Neuronal stem cell (in vitro differentiated cells): ENCODE results near the gene SLC9C2. TPM values are rescaled to one million over a fixed set of nuclear protein-coding genes. Genes with fewer than 3 reads are reported as not detected.

Source experiments
- DNase-seq: peaks from one replicate; pipeline ENCODE4 v3.0.0-alpha.2; 2013; ENCODE audit warnings: low spot score
- H2AFZ ChIP-seq: one replicate; pipeline ENCODE4 v1.6.1; 2013; ENCODE audit warnings: mild to moderate bottlenecking, low read length, inconsistent platforms
- H2AK5ac ChIP-seq: 2 replicates; pipeline ENCODE4 v1.6.1; 2013; ENCODE audit warnings: low read depth, mild to moderate bottlenecking, inconsistent platforms, low read length, moderate library complexity, mixed read lengths
- H2BK120ac ChIP-seq: 2 replicates; pipeline ENCODE4 v1.6.1; 2013; ENCODE audit warnings: low read depth, mild to moderate bottlenecking, inconsistent platforms, low read length, moderate library complexity, mixed read lengths
- H2BK12ac ChIP-seq: one replicate; pipeline ENCODE4 v1.6.1; 2013; ENCODE audit warnings: low read length, inconsistent platforms
- H2BK15ac ChIP-seq: 2 replicates; pipeline ENCODE4 v1.6.1; 2013; ENCODE audit warnings: mild to moderate bottlenecking, low read length, inconsistent platforms, mixed read lengths
- H2BK5ac ChIP-seq: one replicate; pipeline ENCODE4 v1.6.1; 2013; ENCODE audit warnings: inconsistent platforms, mild to moderate bottlenecking, low read length, moderate library complexity
- H3K14ac ChIP-seq: one replicate; pipeline ENCODE4 v1.6.1; 2013; ENCODE audit warnings: low read length, inconsistent platforms
- H3K18ac ChIP-seq: 2 replicates; pipeline ENCODE4 v1.6.1; 2013; ENCODE audit warnings: low read length, inconsistent platforms
- H3K23ac ChIP-seq: 2 replicates; pipeline ENCODE4 v1.6.1; 2013; ENCODE audit warnings: low read depth, mild to moderate bottlenecking, mixed read lengths, low read length, inconsistent platforms; ENCODE audit not compliant: poor library complexity
- H3K27ac ChIP-seq: replicated peaks from 3 replicates; pipeline ENCODE4 v1.5.1; 2013; ENCODE audit warnings: low read length, inconsistent platforms
- H3K27me3 ChIP-seq, 3 experiments: 2 replicates each; pipeline ENCODE4 v1.6.1; 2013; ENCODE audit warnings: low read length in 3 of 3, mild to moderate bottlenecking in 2 of 3, inconsistent platforms in 1 of 3, low read depth in 1 of 3, mixed read lengths in 1 of 3, moderate library complexity in 1 of 3; ENCODE audit not compliant: control insufficient read depth in 3 of 3, insufficient read depth in 3 of 3
- H3K36me3 ChIP-seq, 2 donors: replicated peaks in 1 of 2; 2 replicates each; pipeline ENCODE4 v1.6.1; 2013; ENCODE audit warnings: low read length in 2 of 2; ENCODE audit not compliant: control insufficient read depth in 2 of 2, insufficient read depth in 2 of 2
- H3K4ac ChIP-seq: 2 replicates; pipeline ENCODE4 v1.6.1; 2013; ENCODE audit warnings: inconsistent platforms, mild to moderate bottlenecking, low read length, moderate library complexity
- H3K4me1 ChIP-seq, 2 donors: 1 replicate in 1 of 2; 2 replicates in 1 of 2; pipeline ENCODE4 v1.6.1; 2013; ENCODE audit warnings: low read length in 2 of 2, low read depth in 1 of 2; ENCODE audit not compliant: control insufficient read depth in 2 of 2, insufficient read depth in 1 of 2
- H3K4me2 ChIP-seq: one replicate; pipeline ENCODE4 v1.6.1; 2013; ENCODE audit warnings: mild to moderate bottlenecking, low read length, inconsistent platforms; ENCODE audit not compliant: insufficient read depth, poor library complexity, severe bottlenecking
- H3K4me3 ChIP-seq, 2 donors: 2 replicates each; pipeline ENCODE4 v1.5.1; 2013; ENCODE audit warnings: low read length in 2 of 2, mild to moderate bottlenecking in 2 of 2, inconsistent platforms in 1 of 2, moderate library complexity in 1 of 2
- H3K79me1 ChIP-seq: one replicate; pipeline ENCODE4 v1.6.1; 2013; ENCODE audit warnings: low read depth, mild to moderate bottlenecking, inconsistent platforms, low read length, moderate library complexity
- H3K9ac ChIP-seq: one replicate; pipeline ENCODE4 v1.6.1; 2013; ENCODE audit warnings: mild to moderate bottlenecking, low read depth, low read length, inconsistent platforms; ENCODE audit not compliant: poor library complexity
- H3K9me3 ChIP-seq, 2 donors: replicated peaks in 1 of 2; 2 replicates each; pipeline versions ENCODE3 to v1.6.1; 2013; ENCODE audit warnings: low read length in 2 of 2, mild to moderate bottlenecking in 2 of 2, inconsistent platforms in 1 of 2, low read depth in 1 of 2, mixed read lengths in 1 of 2, moderate library complexity in 1 of 2; ENCODE audit not compliant: control insufficient read depth in 2 of 2, insufficient read depth in 1 of 2
- H4K8ac ChIP-seq: one replicate; pipeline ENCODE4 v1.6.1; 2013; ENCODE audit warnings: low read depth, mild to moderate bottlenecking, inconsistent platforms, low read length, moderate library complexity
- H4K91ac ChIP-seq: one replicate; pipeline ENCODE4 v1.6.1; 2013; ENCODE audit warnings: low read length, low read depth, mild to moderate bottlenecking, inconsistent platforms; ENCODE audit not compliant: poor library complexity
- WGBS, 2 donors: extraction: QIAGEN DNeasy Blood & Tissue Kit; methylation state at CpG; one replicate each; pipeline ENCODE4 v1.1.7; 2013; ENCODE audit warnings: missing lambda C conversion rate in 2 of 2, mixed read lengths in 1 of 2; ENCODE audit not compliant: insufficient read length in 2 of 2, insufficient replicate concordance in 1 of 2; ENCODE audit errors: extremely low coverage in 2 of 2; 5-methylcytosine and 5-hydroxymethylcytosine counted together
- polyA plus RNA-seq, 2 experiments: library from polyadenylated mRNA; stranded (reverse); fragments of 200-250 nt; gene quantifications; one replicate each; pipeline ENCODE4 v1.2.3, GENCODE V29; 2013

SLC9C2 gene, protein sequence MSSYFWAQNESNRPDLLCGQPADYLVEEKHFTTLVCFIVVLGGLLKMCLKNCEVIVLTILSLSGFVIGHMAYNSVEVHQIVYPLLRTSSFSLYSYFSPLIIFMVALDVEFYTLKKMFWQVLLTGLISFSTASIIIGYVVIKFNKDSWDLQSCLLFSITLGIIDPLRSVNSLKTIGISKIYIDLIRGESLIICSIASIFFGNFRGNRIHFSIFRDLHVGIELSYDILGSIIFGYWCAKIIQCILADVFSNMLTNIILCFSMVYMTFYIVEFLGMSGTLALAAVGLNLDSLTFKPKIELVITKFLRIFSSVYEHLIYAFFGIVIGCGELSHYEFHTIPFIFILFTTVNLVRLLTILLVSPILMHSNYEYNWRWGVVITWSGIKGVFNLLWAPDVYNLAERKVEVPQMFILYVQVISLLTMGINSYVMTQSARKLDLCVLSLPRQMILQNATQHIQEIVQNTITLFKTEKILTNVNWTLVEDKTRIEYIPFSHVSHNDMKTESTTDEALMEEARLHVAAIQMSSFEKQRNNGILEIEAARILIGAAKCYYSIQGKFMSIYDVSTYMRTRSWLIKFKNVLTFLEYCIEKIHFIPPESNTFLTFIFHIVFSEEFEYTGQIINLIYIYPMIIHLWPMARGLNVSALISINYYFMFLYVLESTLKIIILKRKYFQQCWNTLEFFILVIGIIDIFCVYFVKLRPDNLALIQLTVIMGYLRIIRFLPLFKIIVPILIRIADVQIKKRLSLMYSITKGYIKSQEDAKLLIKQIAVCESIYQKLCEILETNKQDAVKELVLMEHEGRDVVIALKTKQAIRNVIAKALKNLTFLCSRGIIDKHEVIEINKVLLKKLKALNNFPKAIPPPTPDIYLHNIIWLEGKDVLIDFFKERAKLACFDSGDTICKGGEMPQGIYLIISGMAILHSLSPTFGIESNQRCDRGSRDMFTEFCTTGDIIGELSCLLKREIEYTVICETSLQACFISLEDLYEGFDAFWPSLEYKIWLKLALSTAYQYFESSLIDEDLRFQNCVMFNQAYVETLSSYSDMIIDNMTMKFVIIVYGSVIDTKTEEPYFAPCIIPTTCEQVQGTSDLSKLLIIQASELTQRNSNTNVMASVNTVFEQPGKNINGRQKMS
- 0.04 TPM for polyA plus RNA-seq (2013, experiment 1 of 2)
- polyA plus RNA-seq (2013, experiment 2 of 2), result 0.06 TPM

DNA sequence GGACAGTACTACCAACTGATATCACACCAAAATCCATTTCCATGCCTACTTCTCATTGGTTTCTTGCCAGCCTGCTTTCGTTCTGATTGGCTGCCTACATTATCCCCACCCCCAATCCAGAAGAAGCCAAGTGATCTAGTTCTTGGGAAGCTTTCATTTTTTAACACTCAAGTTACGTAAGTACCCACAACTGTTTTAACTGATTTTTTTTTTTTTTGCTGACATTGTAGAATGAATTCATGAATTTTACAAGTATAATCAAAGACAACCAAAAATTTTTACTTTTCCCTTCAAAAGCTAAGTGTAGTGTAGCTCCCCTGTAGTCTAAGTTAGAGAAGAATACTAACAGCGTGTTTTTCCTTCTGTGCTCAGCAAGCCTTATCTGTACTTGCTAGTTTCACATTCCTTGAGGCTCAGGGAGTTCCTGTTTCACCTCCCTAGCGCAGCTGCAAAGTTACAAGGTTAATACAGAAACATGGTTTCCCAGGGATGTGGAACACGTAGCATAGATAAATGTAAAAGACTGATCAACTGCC is at the start of gene SLC9C2:
SLC9C2 (minus strand) TSS at position 17 of the 536 bp plus-strand sequence. CDS start 1,296 bp downstream, outside the sequence.
- no peak within 1 kb of the TSS for H2BK12ac ChIP-seq
- no peak within 1 kb of the TSS for H3K4me3 ChIP-seq
- no peaks in the 10 kb centered on the region for H3K27me3 ChIP-seq
- no peak within 1 kb of the TSS for H3K14ac ChIP-seq
- H3K27ac ChIP-seq, result no peak within 1 kb of the TSS
- no peaks in the 10 kb centered on the region for H3K4me1 ChIP-seq
- peaks cover 0 to 2% of the 10 kb centered on the region in 2 donors for H3K9me3 ChIP-seq
- no peak within 1 kb of the TSS for H3K4ac ChIP-seq
- WGBS, 2 donors, result no CpG with 5 or more reads among the region's 5 CpGs
- no peak within 1 kb of the TSS for H2BK15ac ChIP-seq
- H3K36me3 ChIP-seq, result no peaks in the 10 kb centered on the region
- H4K91ac ChIP-seq, result no peak within 1 kb of the TSS
- peak within 1 kb of the TSS; percentile 28 for H2AFZ ChIP-seq
- H3K18ac ChIP-seq, result no peak within 1 kb of the TSS
- no peak within 1 kb of the TSS for H3K23ac ChIP-seq
- no peak within 1 kb of the TSS for H3K4me2 ChIP-seq
- no peak within 1 kb of the TSS for H2BK5ac ChIP-seq
- no peak within 1 kb of the TSS for H4K8ac ChIP-seq
- no peak within 1 kb of the TSS for H2BK120ac ChIP-seq
- no peak for DNase-seq
- H2AK5ac ChIP-seq, result no peak within 1 kb of the TSS
- H3K9ac ChIP-seq, result no peak within 1 kb of the TSS
- H3K79me1 ChIP-seq, result no peaks in the 10 kb centered on the region

DNA sequence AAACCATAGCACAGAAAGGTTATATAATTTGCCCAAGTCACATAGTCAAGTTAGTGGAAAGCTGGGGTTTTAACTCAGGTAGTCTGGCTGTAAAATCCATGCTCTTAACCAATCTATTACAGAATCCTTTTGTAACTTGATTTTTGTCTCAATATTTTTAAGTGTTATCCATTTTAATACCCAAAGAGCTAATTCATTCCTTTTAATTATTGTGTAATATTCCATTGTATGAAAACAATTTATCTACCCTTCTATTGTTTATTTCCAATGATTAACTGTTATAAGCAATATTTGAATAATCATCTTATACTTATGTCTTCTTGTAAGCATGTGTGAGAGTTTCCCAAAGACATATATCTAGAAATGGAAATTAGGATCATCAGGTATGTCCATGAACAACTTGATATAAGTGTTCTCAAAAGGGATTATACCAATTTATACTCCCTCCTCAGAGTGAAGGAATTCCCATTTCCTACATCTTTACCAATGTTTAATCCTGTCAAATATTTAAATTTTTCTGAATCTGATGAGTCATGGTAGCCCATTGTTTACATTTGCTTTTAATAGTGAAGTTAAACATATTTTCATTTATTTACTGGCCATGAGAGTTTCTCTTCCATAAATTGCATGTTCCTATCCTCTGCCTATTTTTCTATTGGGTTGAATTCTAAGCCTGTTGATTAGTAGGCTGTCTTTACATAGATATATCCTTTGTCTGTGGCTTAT is 46.2 kb upstream of the SLC9C2 start:
- Histone ChIP-seq H2BK120ac (no peak overlapping the region), H4K91ac (no peak overlapping the region), H3K14ac (no peak overlapping the region), H2BK12ac (no peak overlapping the region), H2AFZ (no peak overlapping the region), H3K27ac (no peak overlapping the region), H3K9ac (no peak overlapping the region), H3K4ac (no peak overlapping the region), H2BK15ac (no peak overlapping the region), H3K9me3 (peaks cover 0 to under 1% of the 10 kb centered on the region in 2 donors), H3K23ac (no peak overlapping the region), H2BK5ac (no peak overlapping the region), H3K4me2 (no peak overlapping the region), H3K4me3 (no peak overlapping the region), H3K79me1 (no peaks in the 10 kb centered on the region), H3K36me3 (no peaks in the 10 kb centered on the region), H3K27me3 (no peaks in the 10 kb centered on the region), H3K18ac (no peak overlapping the region), H4K8ac (no peak overlapping the region), H2AK5ac (no peak overlapping the region), H3K4me1 (no peaks in the 10 kb centered on the region)
- DNase-seq, result no peak

DNA sequence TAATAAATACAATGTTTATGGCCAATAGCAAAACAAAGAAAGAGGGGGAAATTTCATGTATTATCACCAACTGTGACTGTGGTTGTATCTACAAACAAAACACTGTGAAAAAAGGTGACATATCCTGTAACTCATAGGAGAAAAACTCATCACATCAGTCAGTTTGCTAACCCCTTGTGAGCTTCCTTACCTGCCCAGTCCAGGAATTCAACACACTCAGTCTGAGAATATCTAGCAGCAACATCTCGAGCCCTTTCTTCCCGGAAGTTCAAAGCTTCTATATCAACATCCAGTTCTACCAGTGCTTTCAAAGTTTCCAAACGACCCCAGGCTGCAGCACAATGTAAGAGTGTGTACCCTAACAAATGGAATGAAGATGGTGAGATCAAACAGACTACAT is 43.8 kb upstream of the SLC9C2 start:
- no peak overlapping the region for H2BK5ac ChIP-seq
- H3K4ac ChIP-seq, result no peak overlapping the region
- no peaks in the 10 kb centered on the region for H3K79me1 ChIP-seq
- no peaks in the 10 kb centered on the region for H3K27me3 ChIP-seq
- H3K4me2 ChIP-seq, result no peak overlapping the region
- no peak overlapping the region for H3K18ac ChIP-seq
- no peak overlapping the region for H2BK120ac ChIP-seq
- no peak overlapping the region for H2AFZ ChIP-seq
- no peak overlapping the region for H2AK5ac ChIP-seq
- no peaks in the 10 kb centered on the region for H3K36me3 ChIP-seq
- DNase-seq, result no peak
- H4K8ac ChIP-seq, result no peak overlapping the region
- no CpG with 5 or more reads among the region's 3 CpGs for WGBS, 2 donors
- peaks cover 0 to 19% of the 10 kb centered on the region in 2 donors for H3K9me3 ChIP-seq
- H2BK12ac ChIP-seq, result no peak overlapping the region
- H2BK15ac ChIP-seq, result no peak overlapping the region
- no peak overlapping the region for H3K4me3 ChIP-seq
- H3K4me1 ChIP-seq, result no peaks in the 10 kb centered on the region
- no peak overlapping the region for H4K91ac ChIP-seq
- H3K14ac ChIP-seq, result no peak overlapping the region
- no peak overlapping the region for H3K27ac ChIP-seq
- H3K23ac ChIP-seq, result no peak overlapping the region
- no peak overlapping the region for H3K9ac ChIP-seq
